Esophagus muscularis mucosa (tissue), 4 donors: Measurements from ENCODE around the gene FBXO7.

ENCODE experiments used
- EP300 ChIP-seq: sonication (generic); formaldehyde crosslinking; IDR thresholded peaks from one replicate; pipeline ENCODE4 v1.6.1; 2017; ENCODE audit warnings: antibody characterized with exemption
- POLR2A ChIP-seq: fragments of 450-650 bp; IDR thresholded peaks from one replicate; pipeline ENCODE4 v1.6.1; 2017; ENCODE audit warnings: antibody characterized with exemption, moderate library complexity, mild to moderate bottlenecking, low read depth
- POLR2AphosphoS5 ChIP-seq, 2 donors: sonication (generic); formaldehyde crosslinking; IDR thresholded peaks; one replicate each; pipeline ENCODE4 v1.6.1; 2017; ENCODE audit warnings: antibody characterized with exemption in 2 of 2
- TF ChIP-seq, protein P1 (sequence below), 3 experiments: fragments of 200-600 bp in 2 of 3; fragments of 450-650 bp in 1 of 3; sonication (generic) in 2 of 3; IDR thresholded peaks; one replicate each; pipeline ENCODE4 v1.5.1; 2017 to 2019; ENCODE audit warnings: antibody characterized with exemption in 3 of 3, mild to moderate bottlenecking in 2 of 3, moderate library complexity in 1 of 3

DNA sequence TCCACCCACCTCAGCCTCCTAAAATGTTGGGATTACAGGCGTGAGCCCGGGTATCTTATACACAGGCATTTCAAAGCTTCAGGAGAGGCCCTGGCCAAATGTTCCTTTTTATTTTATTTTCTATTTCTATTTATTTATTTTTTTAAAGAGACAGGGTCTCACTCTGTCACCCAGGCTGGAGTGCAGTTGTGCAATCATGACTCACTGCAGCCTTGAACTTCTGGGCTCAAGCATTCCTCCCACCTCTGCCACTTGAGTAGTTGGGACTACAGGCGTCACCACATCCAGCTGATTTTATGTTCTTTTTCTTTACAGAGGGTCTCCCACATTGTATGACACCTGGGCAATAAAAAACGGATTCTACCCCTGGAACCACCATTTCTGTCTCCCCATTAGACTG, 71.2 kb downstream of the FBXO7 start:
- TF ChIP-seq POLR2A (no peak), EP300 (no peak), POLR2AphosphoS5 (IDR thresholded peaks at IDR 0.05) (no peak)
- TF ChIP-seq, protein P1, sequence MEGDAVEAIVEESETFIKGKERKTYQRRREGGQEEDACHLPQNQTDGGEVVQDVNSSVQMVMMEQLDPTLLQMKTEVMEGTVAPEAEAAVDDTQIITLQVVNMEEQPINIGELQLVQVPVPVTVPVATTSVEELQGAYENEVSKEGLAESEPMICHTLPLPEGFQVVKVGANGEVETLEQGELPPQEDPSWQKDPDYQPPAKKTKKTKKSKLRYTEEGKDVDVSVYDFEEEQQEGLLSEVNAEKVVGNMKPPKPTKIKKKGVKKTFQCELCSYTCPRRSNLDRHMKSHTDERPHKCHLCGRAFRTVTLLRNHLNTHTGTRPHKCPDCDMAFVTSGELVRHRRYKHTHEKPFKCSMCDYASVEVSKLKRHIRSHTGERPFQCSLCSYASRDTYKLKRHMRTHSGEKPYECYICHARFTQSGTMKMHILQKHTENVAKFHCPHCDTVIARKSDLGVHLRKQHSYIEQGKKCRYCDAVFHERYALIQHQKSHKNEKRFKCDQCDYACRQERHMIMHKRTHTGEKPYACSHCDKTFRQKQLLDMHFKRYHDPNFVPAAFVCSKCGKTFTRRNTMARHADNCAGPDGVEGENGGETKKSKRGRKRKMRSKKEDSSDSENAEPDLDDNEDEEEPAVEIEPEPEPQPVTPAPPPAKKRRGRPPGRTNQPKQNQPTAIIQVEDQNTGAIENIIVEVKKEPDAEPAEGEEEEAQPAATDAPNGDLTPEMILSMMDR (IDR thresholded peaks at IDR 0.05) = no peak
